Right ventricle myocardium inferior (tissue), 1 donor: ENCODE results near the gene CPAMD8. TPM values are rescaled to one million over a fixed set of nuclear protein-coding genes. Genes with fewer than 3 reads are reported as not detected.
"Not testable (repeated sequence)": the region's sequence is repeated elsewhere in the genome, so short reads cannot be mapped to it uniquely, and the experiment has no call there.

Experiments used
- ATAC-seq: fragments of 200-7000 bp; cut with Tn5 transposase; one replicate; pipeline ENCODE4 v1.9.1; 2020; ENCODE audit warnings: mild to moderate bottlenecking, moderate library complexity
- DNase-seq: peaks from one replicate; pipeline ENCODE4 v3.0.0; 2021; ENCODE audit errors: missing footprints
- intact Hi-C: fragments of 100-400 bp; cut with DNase I; formaldehyde crosslinking; loops from one replicate; pipeline ENCODE4 v1.11.0; 2022
- total RNA-seq: library from RNA; stranded (reverse); fragmentation: NEBNext Ultra II Directional; extraction: Animal tissue kit (Norgen Biotek cat#: 25700); gene quantifications from one replicate; pipeline ENCODE4 v1.2.1, GENCODE V29; 2021
- donor health status: DM: no; HTN: yes; CAD: no; lungs with severe emphysema.

CPAMD8 gene
- total RNA-seq, 1 donor from 2014 or later, result 16.0 TPM

- no peak for DNase-seq
- intact Hi-C loops, result no loop called here
- peak; percentile 34 for ATAC-seq
These were observed 57.5 kb downstream of the CPAMD8 start for GRCh38 chr19:16969135-16969534.

- intact Hi-C loops, result not testable (repeated sequence)
These were observed 65.4 kb downstream of the CPAMD8 start for GRCh38 chr19:16960996-16961822.

GRCh38 chr19:16958277-16958676 is 68.3 kb downstream of the CPAMD8 start:
- intact Hi-C loops, ATAC-seq, DNase-seq: not testable (repeated sequence)

More at GRCh38 chr19:16960996-16961822, 65.4 kb downstream of the CPAMD8 start:
- not testable (repeated sequence) for DNase-seq, ATAC-seq

GRCh38 chr19:16957855-16958254 is 68.8 kb downstream of the CPAMD8 start:
- DNase-seq (no peak), ATAC-seq (no peak)
- intact Hi-C loops, result no loop called here

GRCh38 chr19:16957151-16957701 is 69.4 kb downstream of the CPAMD8 start:
- ATAC-seq (peak; percentile 89), DNase-seq (no peak)
- intact Hi-C loops, result no loop called here

- no peak for DNase-seq
- intact Hi-C loops, result no loop called here
These were observed 71.4 kb downstream of the CPAMD8 start for GRCh38 chr19:16955161-16955560.

DNA sequence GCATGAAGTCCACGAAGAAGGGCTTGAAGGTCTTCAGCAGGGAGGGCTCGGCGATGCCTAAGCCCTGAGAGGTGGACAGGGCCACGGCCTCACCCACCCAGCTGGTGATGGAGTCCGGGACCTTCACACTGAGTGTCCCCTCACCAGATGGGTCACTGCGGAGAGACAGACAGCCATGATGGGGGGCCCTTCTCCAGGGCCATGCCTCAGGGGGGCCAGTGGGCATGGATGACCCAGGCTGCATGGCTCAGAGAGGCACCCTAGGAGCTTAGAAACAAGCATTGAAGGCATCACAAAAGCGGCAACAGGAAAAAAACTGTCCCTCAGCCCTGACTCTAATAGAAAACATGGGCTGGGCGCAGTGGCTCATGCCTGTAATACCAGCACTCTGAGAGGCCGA is 74.6 kb downstream of the CPAMD8 start:
- no peak for ATAC-seq
- intact Hi-C loops, result no loop called here

More at GRCh38 chr19:16955161-16955560, 71.4 kb downstream of the CPAMD8 start:
- no peak for ATAC-seq

GRCh38 chr19:16951529-16951928 is 75.1 kb downstream of the CPAMD8 start:
- DNase-seq, result no peak
- intact Hi-C loops, result no loop called here
- no peak for ATAC-seq

More for the DNA sequence above, 74.6 kb downstream of the CPAMD8 start:
- DNase-seq, result no peak

GRCh38 chr19:16949496-16950023 is 77.0 kb downstream of the CPAMD8 start:
- ATAC-seq (no peak), DNase-seq (no peak)
- intact Hi-C loops, result no loop called here

- no peak for DNase-seq
- no peak for ATAC-seq
These were observed 79.4 kb downstream of the CPAMD8 start for GRCh38 chr19:16946951-16947940.

DNA sequence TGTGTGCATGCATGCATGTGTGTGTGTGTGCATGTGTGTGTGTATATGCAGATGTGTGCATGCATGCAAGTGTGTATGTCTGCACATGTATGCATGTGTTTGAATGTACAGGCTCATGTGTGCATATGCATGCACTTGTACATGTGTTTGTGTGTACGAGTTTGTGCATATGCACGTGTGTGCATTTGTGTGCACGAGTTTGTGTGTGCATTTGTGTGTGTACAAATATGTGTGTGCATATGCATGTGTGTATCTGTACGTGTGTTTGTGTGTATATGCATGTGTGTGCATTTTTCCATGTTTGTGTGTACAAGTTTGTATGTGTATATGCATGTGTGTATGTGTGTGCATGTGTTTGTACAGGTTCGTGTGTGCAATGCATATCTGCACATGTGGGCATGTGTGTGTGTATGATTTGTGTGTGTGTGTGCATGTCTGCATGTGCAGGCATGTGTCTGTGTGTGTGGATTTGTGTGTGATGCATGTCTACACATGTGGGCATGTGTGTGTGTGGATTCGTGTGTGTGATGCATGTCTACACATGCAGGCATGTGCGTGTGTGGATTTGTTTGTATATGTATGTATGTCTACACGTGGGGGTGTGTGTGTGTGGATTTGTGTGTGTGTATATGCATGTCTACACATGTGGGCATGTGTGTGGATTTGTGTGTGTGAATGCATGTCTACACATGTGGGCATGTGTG is 80.7 kb downstream of the CPAMD8 start:
- DNase-seq (no peak), ATAC-seq (no peak)
- intact Hi-C loops, result no loop called here

More at GRCh38 chr19:16946951-16947940, 79.4 kb downstream of the CPAMD8 start:
- intact Hi-C loops, result no loop called here

DNA sequence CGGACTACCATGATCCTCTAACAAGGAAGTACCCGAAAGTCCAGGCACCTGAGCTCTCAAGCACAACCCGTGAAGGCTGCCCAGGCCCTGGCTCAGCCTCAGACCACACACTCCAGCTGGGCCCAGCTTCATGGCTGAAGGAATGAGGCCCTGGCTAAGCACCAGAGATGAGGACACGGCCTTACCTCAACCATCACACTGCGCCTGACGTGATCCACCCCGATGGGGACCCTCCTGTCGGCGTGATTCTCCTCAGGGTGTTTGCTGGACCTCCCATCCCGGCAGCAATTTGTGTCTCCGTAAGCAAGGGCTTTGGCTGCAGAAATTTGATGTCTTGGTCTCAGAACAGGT is 81.3 kb downstream of the CPAMD8 start:
- ATAC-seq (peak; percentile 56), DNase-seq (no peak)
- intact Hi-C loops, result no loop called here

- DNase-seq (no peak), ATAC-seq (peak; percentile 73)
These were observed 81.8 kb downstream of the CPAMD8 start for GRCh38 chr19:16944626-16945363.

DNA sequence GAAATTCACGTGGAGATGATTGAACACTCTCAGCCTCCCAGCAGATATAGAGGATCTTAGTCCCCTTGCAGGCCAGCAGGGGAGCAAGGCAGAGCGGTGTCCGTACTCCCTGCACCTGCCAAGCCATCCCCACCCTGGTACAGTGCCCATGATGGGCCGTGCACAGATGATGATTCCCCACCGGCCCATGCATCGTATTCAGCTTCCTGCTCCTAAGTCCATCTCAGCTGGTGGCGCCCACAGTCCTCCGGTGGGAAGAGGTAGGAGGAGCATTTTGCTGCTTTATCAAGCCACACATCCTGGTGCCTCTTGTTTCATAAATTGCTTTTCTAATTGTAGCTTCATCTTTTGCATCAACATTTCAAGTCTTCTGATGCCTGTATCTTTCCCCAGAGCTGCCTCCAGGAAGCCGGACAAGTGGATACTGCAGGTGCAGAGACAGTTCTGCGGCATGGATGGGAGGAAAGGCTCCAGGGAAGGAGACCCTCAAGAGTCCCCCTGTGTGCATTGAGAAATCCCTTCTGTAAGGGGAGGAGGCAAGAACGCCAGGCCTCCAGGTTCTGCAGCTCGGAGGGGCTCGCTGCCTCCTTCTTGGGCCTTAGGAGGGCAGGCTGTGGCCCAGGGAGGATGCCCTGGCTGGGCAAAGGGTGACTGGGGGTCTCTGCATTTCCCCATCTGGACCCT is 82.5 kb downstream of the CPAMD8 start:
- ATAC-seq (peak; percentile 17), DNase-seq (no peak)
- intact Hi-C loops, result no loop called here

More at GRCh38 chr19:16944626-16945363, 81.8 kb downstream of the CPAMD8 start:
- intact Hi-C loops, result no loop called here

DNA sequence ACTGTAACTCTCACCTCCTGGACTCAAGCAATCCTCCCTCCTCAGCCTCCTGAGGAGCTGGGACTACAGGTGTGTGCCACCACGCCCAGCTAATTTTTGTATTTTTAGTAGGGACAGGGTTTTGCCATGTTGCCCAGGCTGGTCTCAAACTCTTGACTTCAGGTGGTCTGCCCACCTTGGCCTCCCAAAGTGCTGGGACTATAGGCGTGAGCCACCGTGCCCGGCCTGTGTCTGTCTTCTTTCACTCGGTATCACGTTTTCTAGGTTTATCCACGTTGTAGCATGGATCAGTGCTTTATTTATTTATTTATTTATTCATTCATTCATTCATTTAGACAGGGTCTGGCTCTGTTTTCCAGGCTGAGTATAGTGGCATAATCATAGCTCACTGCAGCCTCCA is 83.5 kb downstream of the CPAMD8 start:
- ATAC-seq, intact Hi-C loops, DNase-seq: not testable (repeated sequence)

DNA sequence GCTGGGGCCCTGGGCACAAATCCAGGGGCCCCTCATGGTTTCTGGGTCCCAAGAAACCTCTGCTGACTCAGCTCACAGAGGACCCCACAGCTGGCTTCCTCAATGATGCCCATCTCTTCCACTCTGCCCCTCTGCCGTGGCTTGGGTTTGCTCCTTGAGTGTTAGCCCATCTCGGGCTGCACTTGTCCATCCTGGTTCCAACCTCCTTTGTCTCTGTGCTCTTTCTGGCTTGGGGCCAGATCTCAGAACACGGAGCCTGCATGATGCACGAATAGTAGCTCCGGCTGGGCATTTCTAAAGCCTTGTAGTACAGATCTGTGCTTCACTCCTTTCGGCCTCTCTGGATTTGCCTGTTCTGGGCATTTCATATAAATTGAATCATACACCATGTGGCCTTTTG is 84.0 kb downstream of the CPAMD8 start:
- intact Hi-C loops, result no loop called here
- DNase-seq (no peak), ATAC-seq (no peak)

DNA sequence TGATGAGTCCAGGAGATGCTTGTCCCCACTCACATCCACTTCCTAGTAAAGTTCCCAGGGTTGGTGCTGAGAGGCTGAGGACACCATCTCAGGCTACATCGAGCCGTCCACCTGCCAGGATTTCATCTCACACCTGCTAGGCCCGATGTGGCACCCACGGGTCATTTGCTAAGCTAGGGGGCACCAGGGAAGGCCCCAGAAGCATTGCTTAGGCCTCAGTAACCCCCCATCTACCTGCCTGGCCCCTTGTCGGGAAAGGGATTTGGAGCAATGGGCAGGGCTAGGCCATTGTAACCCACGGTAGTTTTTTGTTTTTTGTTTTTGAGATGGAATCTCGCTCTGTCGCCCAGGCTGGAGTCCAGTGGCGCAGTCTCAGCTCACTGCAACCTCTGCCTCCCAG is 86.0 kb downstream of the CPAMD8 start:
- ATAC-seq, result no peak
- intact Hi-C loops, result no loop called here
- DNase-seq, result no peak
